ENCODE data around the gene C14orf180.

C14orf180 gene

DNA sequence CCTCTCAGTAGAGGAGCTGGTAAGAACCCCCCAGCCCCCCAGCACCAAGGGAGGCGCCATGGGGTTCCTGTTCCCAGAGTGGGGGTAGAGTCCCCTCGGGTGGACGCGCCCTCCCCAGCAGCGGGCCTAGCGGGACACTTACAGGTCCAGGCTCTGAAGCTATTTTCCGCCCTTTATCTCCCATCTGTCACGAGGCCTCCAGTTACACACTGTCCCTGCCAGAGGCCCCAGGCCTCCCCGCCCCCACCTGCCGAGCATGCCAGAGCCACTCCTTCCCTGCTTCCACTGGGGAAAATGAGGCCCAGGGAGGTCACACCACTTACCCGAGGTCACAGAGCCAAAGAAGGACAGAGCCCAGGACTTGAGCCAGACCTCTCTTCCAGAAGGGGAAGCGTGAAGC lies 3.1 kb downstream of the C14orf180 start:
- TF ChIP-seq, protein P1, sequence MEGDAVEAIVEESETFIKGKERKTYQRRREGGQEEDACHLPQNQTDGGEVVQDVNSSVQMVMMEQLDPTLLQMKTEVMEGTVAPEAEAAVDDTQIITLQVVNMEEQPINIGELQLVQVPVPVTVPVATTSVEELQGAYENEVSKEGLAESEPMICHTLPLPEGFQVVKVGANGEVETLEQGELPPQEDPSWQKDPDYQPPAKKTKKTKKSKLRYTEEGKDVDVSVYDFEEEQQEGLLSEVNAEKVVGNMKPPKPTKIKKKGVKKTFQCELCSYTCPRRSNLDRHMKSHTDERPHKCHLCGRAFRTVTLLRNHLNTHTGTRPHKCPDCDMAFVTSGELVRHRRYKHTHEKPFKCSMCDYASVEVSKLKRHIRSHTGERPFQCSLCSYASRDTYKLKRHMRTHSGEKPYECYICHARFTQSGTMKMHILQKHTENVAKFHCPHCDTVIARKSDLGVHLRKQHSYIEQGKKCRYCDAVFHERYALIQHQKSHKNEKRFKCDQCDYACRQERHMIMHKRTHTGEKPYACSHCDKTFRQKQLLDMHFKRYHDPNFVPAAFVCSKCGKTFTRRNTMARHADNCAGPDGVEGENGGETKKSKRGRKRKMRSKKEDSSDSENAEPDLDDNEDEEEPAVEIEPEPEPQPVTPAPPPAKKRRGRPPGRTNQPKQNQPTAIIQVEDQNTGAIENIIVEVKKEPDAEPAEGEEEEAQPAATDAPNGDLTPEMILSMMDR (IDR thresholded peaks at IDR 0.05): no peak
- Mint-ChIP-seq H3K27me3 (ENCODE audit: low read depth, poor library complexity) (peaks cover 11% of the 10 kb centered on the region), H3K4me3 (no peak overlapping the region), H3K9me3 (no peaks in the 10 kb centered on the region), H3K4me1 (peaks cover 75% of the 10 kb centered on the region), H3K27ac (no peak overlapping the region), H3K36me3 (ENCODE audit: low read depth) (no peaks in the 10 kb centered on the region)
- DNase-seq: no peak

DNA sequence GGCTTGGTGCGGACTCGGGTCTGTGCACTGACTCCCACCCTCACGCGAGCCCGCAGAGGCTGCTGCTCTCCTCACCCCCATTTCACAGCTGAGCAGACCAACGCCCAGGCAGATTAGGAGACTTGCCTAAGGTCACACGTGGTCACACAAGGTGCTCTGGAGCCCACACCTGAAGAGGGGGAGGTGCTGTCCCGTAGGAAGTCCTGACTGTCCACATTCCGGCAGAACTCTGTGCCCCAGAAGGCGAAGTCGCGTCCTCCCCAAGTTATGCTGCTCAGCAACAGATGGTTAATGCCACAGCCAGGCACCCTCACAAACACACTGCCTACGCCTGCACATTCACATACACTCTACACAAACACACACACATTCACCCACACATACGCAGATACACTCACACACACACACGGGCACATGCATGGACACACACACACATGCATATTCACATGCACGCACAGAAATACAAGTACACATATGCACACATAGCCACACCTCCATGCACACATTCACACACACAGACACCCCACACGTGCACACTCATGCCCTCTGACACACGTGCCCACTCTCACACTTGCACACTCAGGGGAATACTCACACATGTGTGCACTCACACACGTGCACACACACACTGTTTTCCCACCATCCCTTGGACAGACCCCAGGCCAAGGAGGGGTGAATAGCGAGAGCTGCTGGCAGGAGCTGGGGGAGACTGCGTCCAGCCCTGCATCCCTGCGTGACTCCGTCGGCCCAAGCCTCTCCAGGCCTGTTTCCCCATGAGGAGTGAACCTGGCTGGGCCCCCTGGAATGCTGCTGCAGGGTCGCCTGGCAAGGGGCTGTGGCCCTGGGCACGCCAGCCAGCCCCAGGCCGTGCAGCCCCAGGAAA lies 4.1 kb downstream of the C14orf180 start:
- Mint-ChIP-seq H3K4me1 (peaks cover 70% of the 10 kb centered on the region), H3K36me3 (ENCODE audit: low read depth) (no peaks in the 10 kb centered on the region), H3K27me3 (ENCODE audit: low read depth, poor library complexity) (peaks cover 11% of the 10 kb centered on the region), H3K9me3 (no peaks in the 10 kb centered on the region), H3K4me3 (peak overlapping the region; percentile 4), H3K27ac (no peak overlapping the region)
- DNase-seq: no peak
- TF ChIP-seq, protein P1 (IDR thresholded peaks at IDR 0.05): no peak

DNA sequence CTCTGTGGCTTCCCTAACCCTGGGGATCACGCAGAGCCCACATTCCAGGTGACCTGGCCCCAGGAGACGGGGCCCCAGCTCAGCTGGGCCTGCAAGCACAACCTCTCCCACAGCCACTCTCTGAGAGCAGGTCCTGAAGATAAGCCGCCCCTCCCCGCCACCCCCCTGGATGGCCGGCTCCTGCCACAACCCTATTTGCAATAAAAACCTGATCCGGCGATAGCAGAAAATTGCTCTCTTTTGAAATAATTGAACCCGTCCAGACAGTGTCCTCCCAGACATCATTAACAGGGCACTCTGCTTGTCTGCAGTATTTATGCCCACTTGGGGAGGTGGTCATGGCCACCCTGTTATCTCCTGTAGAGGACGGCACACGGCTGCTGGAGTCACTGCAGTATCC lies 5.0 kb downstream of the C14orf180 start:
- Mint-ChIP-seq H3K4me3 (no peak overlapping the region), H3K27me3 (ENCODE audit: low read depth, poor library complexity) (peaks cover 7% of the 10 kb centered on the region), H3K4me1 (peaks cover 61% of the 10 kb centered on the region), H3K9me3 (no peaks in the 10 kb centered on the region), H3K36me3 (ENCODE audit: low read depth) (no peaks in the 10 kb centered on the region), H3K27ac (no peak overlapping the region)
- DNase-seq: no peak
- TF ChIP-seq, protein P1 (IDR thresholded peaks at IDR 0.05): no peak

DNA sequence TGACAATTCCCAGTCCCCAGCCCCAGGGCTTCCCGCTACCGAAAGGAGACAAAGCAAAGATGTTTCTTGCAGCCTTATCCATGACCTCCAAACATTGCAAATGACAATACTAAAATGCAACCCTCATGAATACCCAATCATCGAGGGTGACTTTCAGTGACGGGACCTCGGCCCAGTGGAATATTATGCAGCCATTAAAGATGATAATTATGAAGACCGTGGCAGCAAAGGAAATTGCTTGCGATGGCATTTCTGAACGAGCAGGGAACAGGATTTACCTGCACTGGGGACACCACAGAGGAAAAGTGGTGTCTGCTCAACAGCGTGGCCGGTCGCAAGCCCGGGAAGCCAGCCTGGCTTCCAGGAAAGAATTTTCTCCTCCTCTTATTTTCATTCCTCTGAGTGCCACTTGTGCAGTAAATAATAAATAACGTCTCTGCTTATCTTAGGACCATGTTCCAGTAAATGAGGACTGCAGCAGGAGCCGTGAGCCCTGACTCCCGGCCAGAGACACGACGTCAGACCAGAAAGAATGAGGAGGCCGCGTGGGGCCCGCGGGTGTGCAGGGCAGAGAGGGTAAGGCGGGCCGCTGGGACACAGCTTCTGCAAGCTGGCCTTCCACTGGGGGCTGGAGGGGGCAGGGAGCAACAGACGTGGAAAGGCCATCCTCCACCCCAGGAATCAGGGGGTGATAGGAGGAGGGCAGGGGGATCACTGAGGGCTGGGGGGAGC lies 6.6 kb downstream of the C14orf180 start:
- Mint-ChIP-seq H3K9me3 (no peaks in the 10 kb centered on the region), H3K4me3 (no peak overlapping the region), H3K4me1 (peaks cover 59% of the 10 kb centered on the region)

DNA sequence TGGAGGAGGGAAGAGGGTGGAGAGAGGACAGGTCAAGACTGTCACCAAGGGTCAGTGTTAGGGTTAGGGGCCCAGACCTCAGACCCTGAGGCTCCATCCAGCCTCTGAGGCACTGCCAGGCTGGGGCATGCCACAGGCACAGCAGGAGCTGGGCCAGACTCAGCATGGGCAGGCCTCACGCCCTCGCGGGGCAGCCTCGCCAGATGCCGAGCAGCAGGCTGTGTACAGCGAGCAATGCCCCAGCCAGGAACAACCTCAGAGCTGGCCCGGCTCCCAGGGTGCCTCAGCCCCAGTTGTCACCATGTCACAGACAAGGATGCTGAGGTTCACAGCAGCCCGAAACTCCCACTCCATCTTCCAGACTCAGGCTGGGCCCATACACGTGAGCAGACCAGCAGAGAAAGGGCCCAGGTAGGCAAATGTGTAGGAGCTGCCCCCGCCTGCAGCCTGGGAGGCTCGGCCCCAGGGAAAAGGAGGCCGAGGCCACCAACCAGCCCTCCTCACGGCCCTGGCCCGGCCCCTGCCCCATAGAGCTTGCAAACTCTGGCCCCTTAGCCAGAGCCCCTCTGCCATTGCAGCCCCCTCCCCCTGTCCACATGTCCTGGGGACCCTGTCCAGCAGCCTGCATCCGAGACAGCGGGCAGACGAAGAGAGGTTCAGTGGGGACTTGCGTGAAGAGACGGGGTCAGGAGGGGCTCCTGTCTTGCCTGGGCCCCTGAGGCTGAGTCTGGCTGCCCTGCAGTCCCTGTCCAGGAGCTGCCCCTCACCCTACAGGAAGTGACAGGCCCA lies 7.5 kb downstream of the C14orf180 start:
- TF ChIP-seq, protein P1 (IDR thresholded peaks at IDR 0.05): no peak
- Mint-ChIP-seq H3K36me3 (ENCODE audit: low read depth) (no peaks in the 10 kb centered on the region), H3K4me1 (peaks cover 51% of the 10 kb centered on the region), H3K9me3 (no peaks in the 10 kb centered on the region), H3K27me3 (ENCODE audit: low read depth, poor library complexity) (peaks cover 7% of the 10 kb centered on the region), H3K4me3 (no peak overlapping the region), H3K27ac (no peak overlapping the region)
- DNase-seq: no peak

More for the DNA sequence above, 6.6 kb downstream of the C14orf180 start:
- Mint-ChIP-seq H3K36me3 (ENCODE audit: low read depth) (no peaks in the 10 kb centered on the region), H3K27ac (no peak overlapping the region), H3K27me3 (ENCODE audit: low read depth, poor library complexity) (peaks cover 7% of the 10 kb centered on the region)
- no peak for DNase-seq
- TF ChIP-seq, protein P1 (IDR thresholded peaks at IDR 0.05): no peak

Measured in nephron progenitor cell (in vitro differentiated cells).